Neutrophil (primary cell): ENCODE results near the gene RNF144A.
A peak's percentile ranks its signal among the peaks of the same experiment; 100 is the strongest.

Experiments
- H3K27ac ChIP-seq: fragments of 200-600 bp; sonication (generic); 2 replicates; pipeline ENCODE4 v1.5.1; 2016; ENCODE audit warnings: mild to moderate bottlenecking, moderate library complexity
- H3K27me3 ChIP-seq: fragments of 200-600 bp; sonication (generic); 2 replicates; pipeline ENCODE4 v1.6.0; 2016; ENCODE audit warnings: mild to moderate bottlenecking
- H3K36me3 ChIP-seq: fragments of 200-600 bp; sonication (generic); 2 replicates; pipeline ENCODE4 v1.5.1; 2017
- H3K4me1 ChIP-seq, 2 experiments: fragments of 200-600 bp in 1 of 2; sonication (generic) in 1 of 2; 1 replicate in 1 of 2; 2 replicates in 1 of 2; pipeline versions ENCODE4 v1.5.1 to v1.6.1; 2013 to 2016; ENCODE audit warnings: low read depth in 1 of 2, low read length in 1 of 2, mild to moderate bottlenecking in 1 of 2, moderate library complexity in 1 of 2; ENCODE audit not compliant: control insufficient read depth in 1 of 2, insufficient read depth in 1 of 2
- H3K4me3 ChIP-seq, 2 experiments: fragments of 200-600 bp in 1 of 2; sonication (generic) in 1 of 2; 1 replicate in 1 of 2; 2 replicates in 1 of 2; pipeline ENCODE4 v1.5.1; 2013 to 2016; ENCODE audit warnings: low read depth in 1 of 2, low read length in 1 of 2, mild to moderate bottlenecking in 1 of 2, moderate library complexity in 1 of 2
- H3K9me3 ChIP-seq: fragments of 200-600 bp; sonication (generic); 2 replicates; pipeline ENCODE4 v1.5.1; 2016
- TF ChIP-seq, protein P1 (sequence below): fragments of 200-600 bp; sonication (generic); IDR thresholded peaks from 2 replicates; pipeline ENCODE4 v1.5.1; 2016; ENCODE audit warnings: antibody characterized with exemption

Gene RNF144A

DNA sequence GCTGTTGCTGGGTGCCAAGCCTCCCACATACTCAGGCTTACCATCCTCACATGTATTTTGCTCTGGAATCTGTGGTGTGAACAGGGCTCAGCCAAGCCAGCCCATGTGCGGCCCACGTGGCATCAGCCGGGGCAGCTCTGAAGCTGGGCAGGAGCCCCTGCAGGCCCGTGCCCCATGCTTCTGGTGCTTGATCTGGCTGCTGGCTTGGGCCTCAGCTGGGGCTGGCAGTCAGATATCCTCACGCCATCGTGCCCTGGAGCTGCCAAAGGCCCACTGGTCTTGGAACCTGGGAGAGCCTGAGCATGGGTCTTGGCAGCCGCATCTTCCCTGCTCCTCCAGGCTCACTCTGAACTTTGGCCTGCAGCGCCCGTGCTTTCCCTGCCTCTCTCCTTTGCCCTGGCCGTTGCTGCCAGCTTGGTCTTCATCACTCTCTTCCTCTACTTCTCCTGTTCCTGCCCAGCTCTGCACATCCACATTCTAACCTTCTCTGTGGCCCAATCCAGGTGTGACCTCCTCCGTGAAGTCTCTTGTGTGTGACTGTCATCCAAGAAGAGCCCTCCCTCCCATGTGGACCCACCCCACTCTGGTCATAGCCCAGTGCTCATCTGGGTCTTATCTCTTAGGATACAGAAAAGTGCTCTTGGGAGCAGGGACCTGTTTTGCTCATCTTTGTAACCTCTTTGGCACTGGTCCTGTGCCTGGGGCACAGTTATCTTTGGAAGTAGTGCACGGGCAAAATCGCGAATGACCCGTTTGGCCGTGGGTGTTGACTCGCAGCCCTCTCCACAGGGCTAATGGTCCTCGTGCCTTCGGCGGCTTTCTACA lies 116.1 kb downstream of the RNF144A start:
- Histone ChIP-seq H3K27me3 (no peaks in the 10 kb centered on the region), H3K36me3 (peaks cover 27% of the 10 kb centered on the region), H3K27ac (peak overlapping the region; percentile 86), H3K9me3 (no peaks in the 10 kb centered on the region), H3K4me3 (no peak overlapping the region), H3K4me1 (peaks cover 25 to 28% of the 10 kb centered on the region in 2 experiments)
- TF ChIP-seq, protein P1, sequence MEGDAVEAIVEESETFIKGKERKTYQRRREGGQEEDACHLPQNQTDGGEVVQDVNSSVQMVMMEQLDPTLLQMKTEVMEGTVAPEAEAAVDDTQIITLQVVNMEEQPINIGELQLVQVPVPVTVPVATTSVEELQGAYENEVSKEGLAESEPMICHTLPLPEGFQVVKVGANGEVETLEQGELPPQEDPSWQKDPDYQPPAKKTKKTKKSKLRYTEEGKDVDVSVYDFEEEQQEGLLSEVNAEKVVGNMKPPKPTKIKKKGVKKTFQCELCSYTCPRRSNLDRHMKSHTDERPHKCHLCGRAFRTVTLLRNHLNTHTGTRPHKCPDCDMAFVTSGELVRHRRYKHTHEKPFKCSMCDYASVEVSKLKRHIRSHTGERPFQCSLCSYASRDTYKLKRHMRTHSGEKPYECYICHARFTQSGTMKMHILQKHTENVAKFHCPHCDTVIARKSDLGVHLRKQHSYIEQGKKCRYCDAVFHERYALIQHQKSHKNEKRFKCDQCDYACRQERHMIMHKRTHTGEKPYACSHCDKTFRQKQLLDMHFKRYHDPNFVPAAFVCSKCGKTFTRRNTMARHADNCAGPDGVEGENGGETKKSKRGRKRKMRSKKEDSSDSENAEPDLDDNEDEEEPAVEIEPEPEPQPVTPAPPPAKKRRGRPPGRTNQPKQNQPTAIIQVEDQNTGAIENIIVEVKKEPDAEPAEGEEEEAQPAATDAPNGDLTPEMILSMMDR: no peak

DNA sequence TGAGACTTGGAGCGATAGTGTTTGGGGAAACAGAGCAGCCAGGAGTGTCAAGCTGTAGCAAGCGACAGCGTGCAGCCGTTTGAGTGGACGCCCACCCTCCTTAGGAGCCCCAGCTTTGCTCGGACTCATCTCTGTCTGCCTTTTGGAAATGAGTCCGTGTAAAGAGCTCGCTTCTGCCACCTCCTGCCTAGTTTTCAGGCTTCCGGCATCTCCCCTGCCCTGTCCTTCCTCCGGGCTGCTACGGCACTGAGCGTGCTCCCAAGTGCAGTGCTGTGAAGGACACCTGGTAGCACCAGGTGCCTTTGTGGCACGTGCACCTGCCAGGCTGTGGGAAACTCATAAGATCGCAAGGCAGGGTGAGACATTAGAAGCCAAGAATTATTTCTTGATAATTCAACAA lies 117.1 kb downstream of the RNF144A start:
- Histone ChIP-seq H3K9me3 (no peaks in the 10 kb centered on the region), H3K36me3 (peaks cover 33% of the 10 kb centered on the region), H3K4me3 (no peak overlapping the region), H3K27me3 (no peaks in the 10 kb centered on the region), H3K27ac (no peak overlapping the region), H3K4me1 (peaks cover 19 to 21% of the 10 kb centered on the region in 2 experiments)
- TF ChIP-seq, protein P1: no peak

DNA sequence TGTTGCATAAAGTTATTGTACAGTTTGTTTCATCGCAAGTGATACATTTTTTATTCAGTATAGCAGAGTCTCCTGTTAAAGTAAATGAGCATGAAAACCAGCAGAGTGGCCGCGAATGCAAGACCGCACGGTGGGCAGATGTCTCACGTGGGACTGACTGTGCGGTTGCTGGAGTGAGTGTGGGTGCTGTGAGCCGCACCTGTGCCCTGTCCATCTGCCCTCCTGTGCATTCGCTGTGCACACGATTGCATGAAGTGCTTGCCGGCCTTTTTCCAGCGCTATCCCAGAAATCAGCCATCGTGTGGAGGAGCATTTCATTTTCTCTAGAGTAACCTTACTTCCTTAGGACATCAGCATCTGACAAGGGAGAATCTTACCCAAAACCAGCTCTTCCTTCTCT lies 118.7 kb downstream of the RNF144A start:
- peaks cover 49% of the 10 kb centered on the region for H3K36me3 ChIP-seq
- H3K9me3 ChIP-seq: no peaks in the 10 kb centered on the region
- TF ChIP-seq, protein P1: no peak
- H3K27me3 ChIP-seq: no peaks in the 10 kb centered on the region
- H3K27ac ChIP-seq: no peak overlapping the region
- no peak overlapping the region for H3K4me3 ChIP-seq
- H3K4me1 ChIP-seq: peaks cover 19 to 20% of the 10 kb centered on the region in 2 experiments

DNA sequence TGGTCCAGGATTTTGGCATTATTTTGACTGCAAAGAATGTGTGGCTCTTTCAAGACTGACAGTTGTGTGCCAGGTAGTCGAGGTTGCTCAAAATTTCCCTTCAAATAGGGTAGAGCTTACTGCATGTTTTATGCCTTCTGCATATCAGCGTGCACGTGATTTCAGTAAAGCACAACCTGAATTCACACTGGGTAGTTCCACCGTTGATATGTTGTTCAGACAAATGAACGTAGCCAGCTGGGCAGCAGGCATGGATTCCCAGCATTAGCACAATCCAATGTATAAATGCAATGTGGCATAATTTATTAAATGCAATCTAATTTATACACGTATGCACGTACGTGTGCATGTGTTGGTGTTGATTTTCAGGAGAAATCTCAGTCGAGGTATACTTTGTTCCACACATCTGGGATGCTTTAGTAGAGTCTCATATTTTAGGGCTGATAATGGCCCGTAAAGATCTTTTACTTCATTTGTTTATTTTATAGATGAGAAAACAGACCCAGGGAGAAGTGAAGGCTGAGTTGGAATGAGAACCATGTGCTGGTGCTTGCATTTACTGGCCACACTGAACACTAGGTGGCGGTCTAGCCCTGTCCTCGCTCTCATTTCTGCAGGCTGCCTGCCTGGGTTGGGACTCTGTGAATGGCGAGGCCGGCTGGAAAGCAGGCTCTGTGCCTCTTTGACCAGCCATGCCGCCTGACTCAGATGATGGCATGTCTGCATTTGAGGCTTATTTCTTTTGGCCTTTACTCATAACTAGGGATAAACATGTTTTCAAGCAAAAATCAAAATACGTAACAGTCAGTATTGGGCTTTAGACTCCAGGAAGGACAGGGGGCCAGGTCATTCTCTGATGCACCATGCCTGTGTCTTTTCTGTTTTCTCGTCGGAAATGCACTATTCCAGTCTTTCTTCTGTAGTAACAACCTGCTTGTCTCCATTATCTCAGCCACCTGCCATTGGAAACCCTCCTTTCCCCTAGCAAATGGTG lies 120.4 kb downstream of the RNF144A start:
- Histone ChIP-seq H3K9me3 (no peaks in the 10 kb centered on the region), H3K4me3 (no peak overlapping the region), H3K4me1 (peaks cover 2 to 3% of the 10 kb centered on the region in 2 experiments), H3K36me3 (peaks cover 64% of the 10 kb centered on the region), H3K27me3 (no peaks in the 10 kb centered on the region), H3K27ac (no peak overlapping the region)
- TF ChIP-seq, protein P1: peak; percentile 74

DNA sequence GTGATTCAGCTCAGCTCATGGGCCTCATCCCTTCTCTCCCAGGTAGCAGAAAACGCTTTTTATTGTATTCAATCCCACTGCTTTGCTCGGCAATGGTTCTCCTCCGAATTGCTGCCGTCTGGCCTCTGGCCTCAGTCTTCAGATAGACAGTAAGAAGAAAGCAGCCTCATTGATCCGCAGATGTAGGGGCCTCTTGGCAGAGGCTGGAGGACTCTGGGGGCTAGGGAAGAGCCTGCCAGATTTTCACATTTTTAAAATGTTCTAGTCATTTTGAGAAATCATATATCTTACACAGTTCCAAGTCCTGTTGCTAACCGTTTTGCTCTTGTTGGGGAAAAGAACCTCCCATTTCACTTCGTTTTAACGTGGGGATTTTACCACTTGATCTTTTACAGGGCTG lies 123.3 kb downstream of the RNF144A start:
- Histone ChIP-seq H3K27ac (no peak overlapping the region), H3K27me3 (no peaks in the 10 kb centered on the region), H3K9me3 (no peaks in the 10 kb centered on the region), H3K36me3 (peaks cover 61% of the 10 kb centered on the region), H3K4me1 (no peaks in the 10 kb centered on the region), H3K4me3 (no peak overlapping the region)
- TF ChIP-seq, protein P1: no peak
